ENCODE data around the gene DLG1. TPM values are rescaled to one million over a fixed set of nuclear protein-coding genes. Genes with fewer than 3 reads are reported as not detected.

DLG1 gene
- total RNA-seq, 1 experiment from 2014 or later, result 55.2 TPM

DNA sequence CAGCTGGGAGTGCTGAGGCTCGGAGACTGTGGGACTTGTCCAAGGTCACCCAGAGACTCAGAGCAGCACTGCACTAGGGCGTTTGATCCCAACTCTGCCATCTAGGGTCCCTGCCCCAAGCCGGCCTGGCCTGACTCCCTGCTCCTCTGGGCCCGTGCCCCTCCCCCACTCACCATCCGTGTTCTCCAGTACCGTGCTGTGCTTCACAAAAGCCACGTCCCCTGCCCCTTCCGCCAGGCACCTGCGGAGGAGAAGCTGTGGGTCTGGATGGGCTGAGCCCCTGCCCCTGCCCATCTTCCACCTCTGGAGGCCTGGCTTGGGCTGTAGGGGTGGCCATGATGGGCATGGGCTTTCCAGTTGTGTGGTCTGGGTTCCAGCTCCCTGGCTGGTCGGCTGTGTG is 277.2 kb downstream of the DLG1 start:
- no peak for DNase-seq (ENCODE audit: low read depth)

DNA sequence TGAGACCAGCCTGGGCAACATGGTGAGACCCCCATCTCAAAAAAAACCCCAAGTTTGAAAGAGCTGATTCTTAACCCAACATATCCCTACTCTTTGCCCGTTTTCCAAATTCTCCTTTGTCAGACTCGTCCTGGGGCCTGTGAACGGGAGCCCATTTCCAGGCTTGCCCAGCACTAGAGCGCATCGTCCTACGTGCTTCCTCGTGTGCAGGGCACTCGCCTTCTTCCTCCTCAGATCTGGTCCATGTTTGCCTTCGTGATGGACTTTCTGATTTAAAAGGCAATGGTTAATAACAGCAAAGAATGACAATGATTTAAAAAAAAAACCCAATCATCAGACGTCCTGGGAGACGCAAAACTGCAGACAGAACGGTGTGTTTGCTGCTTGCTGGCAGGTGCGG is 278.9 kb downstream of the DLG1 start:
- DNase-seq (ENCODE audit: low read depth), result no peak

DNA sequence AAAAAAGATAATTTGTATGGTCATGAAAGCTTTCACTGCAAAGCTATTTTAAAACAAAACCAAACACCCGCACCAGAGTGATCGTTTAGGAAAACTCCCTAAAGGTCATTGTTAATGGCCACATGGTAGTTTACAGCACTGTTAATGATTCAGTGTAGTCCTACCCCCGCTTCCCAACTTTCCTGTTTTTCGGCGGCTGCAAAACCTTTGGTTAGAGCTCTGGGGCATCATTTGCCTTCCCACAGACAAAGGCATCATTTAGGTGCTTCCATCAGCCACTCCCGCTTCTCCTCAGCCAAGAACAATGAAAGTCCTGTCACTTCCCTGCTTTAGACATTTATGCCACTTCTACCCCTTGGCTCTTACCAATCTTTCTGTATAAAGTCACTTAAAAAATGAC is 279.4 kb downstream of the DLG1 start:
- DNase-seq (ENCODE audit: low read depth), result no peak

DNA sequence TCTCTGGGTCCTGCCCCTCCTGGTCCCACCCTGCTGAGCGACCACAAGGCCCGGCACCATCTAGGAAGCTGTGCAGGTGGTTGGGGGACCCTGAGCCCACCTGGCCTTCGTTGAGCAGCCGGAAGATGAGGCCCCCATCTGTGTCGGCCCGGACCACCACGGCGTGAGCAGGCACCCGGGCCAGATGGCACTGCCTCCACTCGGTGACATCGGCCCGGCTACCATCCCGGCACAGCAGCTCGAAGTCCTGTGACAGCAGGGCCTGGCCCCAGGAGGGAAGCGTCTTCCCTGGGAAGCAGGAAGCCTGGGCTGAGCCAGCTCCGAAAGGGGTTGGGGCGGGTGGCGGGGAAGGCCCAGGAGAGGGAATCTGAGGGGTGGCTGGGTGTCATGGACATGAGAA is 281.4 kb downstream of the DLG1 start:
- no peak for DNase-seq (ENCODE audit: low read depth)

DNA sequence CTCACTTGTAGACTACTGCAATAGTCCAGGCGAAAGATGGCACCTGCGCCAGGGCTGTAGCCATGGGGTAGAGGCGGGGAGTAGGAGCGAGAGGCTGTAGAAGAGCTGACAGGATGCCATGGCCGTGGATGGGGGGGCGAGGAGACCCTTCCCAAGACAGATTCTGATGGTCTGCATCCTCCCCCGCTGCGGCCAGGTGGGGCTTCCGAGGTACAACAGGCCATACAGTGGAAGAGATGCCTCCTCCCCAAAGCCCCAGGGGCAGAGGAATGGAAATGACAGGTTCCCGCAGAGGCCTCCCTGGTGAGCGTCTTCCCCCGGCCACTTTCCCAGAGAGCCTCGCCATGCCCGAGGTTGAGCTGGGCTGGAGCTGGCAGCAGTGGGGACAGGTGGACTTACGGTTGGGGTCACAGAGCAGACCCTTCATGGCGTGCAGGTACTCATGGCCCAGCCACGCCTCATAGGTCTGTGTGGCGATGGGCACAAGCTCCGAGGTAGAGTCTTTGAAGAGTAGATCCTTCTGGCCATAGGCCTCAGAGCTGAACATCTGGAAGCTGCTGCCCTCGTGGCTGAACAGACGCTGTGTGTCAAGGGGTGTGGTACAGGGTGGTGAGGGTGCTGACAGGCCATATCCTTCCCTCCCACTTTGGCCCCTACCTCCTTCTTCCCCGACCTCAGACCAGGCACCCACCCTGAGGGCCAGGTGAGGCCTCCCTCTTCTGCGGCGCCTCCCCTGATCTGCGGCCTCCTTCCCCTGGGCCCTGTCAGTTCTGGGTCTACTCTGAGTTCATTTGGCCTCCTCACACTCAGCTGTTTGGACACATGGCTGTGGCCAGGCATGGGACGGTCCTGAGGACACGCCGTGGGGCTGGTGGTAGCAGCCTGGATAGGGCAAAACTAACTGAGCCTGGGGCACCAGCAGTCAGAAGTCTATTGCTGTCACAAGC is 282.3 kb downstream of the DLG1 start:
- DNase-seq (ENCODE audit: low read depth), result no peak

DNA sequence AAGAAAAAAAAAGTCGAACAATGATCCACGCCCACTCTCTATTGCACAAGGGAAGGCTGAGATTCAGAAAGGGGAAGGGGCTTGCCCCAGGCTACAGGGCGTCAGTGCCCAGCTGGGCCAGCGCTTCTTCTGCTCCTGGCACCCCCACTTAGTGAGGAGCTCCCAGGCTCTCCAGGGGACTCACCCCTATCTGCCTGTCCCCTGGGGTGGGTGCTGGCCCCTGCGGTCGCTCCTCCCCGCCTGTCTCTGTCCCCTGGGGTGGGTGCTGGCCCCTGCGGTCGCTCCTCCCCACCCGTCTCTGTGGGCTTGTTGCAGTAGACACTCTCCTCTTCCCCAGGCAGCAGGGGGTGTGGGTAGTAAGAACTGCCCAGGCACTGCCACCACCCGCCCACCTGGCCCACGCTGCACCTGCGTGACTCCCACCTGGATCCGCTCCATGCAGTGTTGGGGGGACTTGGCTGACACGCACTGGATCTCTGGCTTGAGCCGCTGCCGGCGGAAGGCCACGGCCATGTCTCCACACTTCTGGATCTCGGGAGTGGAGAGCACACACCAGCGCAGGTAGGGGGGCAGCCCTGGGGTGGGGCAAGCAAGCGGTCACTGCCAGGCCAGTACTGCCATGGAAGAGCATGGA is 283.4 kb downstream of the DLG1 start:
- no peak for DNase-seq (ENCODE audit: low read depth)

DNA sequence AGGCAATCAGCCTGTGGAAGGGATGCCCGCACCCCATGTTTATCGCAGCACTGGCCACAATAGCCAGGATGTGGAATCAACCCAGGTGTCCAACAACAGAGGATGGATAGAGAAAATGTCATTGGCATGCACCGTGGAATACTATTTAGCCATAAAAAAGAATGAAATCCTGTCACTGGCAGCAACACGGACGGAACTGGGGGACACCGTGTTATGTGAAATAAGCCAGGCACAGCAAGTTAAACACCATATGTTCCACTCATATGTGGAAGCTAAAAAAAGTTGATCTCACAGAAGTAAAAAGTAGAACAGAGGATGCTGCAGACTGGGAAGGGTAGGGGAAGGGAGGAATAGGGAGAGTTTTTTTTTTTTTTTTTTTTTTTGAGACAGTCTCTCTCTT is 284.4 kb downstream of the DLG1 start:
- DNase-seq (ENCODE audit: low read depth), result no peak

DNA sequence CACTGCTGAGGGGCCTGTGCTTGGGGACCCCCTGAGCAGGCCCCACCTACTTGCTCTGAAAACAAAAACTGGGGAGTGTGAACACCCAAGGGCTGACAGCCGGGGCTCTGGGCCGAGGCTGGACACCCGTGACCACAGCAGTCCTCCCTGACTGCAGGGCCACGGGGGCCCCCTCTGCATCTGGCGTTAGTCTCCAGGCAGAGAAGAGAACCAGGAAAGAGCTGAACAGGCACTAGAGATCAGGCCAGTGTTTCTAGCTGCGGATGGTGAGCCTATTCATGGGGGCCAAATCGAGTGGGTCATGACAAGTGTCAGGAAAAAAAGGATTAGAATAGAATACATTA is 285.9 kb downstream of the DLG1 start:
- no peak for DNase-seq (ENCODE audit: low read depth)

DNA sequence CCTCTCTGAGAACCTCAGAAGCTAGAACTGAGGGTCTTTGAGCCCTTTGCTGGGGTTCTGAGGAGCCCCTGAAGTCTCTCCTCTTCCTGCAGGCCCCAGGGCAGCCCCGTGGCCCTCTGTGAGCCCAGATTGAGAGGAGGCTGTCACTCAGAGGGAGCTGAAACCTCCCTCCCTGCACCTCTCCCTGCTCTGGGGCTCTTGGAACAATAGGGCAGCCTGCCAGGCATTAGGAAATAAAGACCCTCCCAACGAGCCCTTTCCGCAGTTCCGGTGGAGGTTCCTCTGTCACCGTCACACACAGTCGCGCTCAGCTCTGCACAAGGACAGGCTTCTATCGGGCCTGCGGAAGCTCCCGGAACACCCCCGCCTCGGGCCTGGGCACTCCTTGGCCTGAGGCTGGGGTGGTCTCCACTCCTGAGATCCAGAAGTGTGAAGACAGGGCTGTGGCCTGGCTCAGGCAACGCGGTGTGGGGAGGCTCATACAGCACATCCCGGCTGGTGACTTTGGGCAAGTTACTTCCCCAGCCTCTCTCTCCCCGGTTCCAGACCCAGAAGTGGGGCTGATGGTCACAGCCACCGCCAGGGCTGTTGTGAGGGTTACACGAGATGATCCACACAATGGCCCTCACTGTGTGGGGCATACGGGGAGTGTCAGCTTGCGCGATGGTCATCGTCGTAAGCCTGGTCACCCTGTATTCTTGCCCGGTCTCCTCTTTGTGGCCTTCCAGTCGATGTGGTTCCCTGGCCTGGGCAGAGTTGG is 286.5 kb downstream of the DLG1 start:
- no peak for DNase-seq (ENCODE audit: low read depth)

DNA sequence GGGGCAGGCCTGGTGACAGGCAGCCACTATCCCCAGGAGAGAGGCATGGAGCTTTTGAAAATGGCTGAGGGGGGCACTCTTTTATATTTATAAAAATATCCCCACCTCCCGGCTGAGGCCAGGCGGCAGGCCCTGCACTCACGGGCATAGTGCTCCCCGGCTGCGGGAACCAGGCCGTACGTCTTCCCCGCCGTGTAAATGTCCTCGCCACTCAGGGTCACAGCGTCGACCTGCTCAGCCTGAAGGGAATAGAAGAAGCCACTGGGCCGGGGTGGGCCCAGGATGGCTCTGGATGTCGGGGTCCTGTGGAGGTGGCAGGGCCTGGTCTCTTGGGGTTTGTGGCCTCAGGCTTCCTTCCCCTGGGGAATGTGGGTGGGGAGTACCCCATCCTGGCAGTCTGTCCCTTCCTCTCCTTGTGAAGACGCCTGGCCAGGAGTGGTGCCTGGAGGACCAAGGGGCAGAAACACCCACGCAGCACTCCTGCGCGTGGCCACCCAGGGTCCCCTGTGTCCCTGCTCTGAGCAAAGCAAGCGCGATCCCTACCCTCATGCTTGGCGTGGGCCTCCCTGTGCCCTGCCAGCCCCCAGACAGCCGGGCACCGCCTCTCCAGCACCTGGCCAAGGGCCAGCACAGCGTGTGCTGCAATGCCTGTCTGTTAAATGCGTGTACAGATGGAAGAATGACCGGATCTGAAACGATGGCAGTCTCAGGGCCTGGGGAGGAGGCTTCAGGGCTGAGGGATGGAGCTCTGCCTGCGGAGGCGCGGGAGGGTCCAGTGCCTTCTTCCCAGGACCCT is 287.7 kb downstream of the DLG1 start:
- DNase-seq (ENCODE audit: low read depth), result no peak

DNA sequence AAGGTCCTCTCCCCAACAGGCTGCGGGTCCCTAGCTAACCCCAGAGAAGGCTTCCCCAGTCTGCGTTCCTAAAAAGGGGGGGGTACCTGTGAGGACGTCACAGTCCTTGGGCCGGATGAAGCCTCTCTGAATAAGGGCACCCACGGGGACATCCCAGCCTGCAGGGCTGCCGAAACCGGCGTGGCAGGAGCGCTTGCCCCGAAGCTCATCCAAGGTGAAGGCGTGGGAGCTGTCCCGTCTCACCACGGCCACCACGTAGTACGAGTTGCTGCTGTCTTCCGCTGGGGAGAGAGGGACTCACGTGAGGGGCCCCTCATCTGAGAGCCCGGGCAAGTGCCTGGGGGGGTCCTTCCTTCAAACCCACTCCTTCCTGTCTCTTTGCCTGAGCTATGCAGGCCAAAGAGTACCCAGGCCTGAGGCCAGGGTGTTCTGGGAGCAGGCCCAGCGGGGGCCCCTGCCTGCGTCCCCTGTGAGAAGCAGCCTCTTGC is 288.8 kb downstream of the DLG1 start:
- DNase-seq (ENCODE audit: low read depth), result no peak

DNA sequence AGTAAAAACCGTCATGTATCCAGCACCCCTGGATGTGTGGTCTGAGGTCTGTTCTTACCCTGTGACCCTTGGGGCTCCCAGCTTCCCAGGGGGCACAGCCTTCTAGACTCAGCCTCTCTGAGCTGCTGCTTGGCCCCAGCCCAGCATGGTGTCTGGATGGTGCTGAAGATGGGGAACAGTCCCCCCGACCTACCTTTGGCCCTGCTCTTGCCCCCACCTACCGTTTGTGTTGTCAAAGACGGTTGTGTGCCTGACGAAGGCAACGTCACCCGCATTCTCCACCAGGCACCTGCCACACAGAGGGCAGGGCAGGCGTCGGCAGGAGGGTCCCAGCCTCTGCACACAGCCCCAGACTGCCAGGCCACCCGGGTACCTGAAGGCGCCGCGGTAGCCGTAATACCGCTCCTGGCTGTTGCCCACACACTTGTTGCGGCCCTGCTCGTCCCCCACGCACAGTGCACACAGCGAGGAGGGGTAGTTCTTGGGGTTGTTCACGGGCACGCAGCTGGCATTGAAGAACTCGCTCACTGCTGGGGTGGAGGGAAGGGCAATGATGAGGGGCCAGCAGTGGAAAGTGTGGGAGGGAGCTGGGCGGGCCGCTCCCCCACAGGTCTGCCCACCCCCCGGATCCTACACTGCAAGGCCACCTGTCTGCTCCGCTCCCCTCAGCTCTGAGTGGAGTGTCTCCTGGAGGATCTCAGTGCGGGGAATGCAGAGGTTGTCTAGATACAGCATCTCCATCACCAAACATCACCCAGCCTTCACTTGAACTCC is 289.8 kb downstream of the DLG1 start:
- no peak for DNase-seq (ENCODE audit: low read depth)

DNA sequence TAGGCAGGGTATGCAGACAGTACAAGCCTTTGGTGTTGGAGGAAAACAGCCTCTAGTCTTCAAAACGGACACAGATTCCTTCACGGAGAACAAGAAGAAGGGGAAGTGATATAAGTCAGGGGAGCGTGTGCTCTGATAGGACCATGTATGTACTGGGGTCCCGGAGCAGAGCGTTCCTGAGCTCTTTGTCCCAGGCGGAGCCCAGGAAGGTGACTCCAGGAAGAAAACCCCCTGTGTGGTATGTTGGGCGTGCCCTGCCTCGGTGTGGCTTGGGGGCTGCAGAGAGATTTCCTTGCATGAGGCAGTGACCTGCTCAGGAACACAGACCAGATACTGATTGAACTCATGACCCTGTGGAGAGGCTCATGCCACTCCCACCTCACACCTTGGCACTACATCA is 290.5 kb downstream of the DLG1 start:
- no peak for DNase-seq (ENCODE audit: low read depth)

DNA sequence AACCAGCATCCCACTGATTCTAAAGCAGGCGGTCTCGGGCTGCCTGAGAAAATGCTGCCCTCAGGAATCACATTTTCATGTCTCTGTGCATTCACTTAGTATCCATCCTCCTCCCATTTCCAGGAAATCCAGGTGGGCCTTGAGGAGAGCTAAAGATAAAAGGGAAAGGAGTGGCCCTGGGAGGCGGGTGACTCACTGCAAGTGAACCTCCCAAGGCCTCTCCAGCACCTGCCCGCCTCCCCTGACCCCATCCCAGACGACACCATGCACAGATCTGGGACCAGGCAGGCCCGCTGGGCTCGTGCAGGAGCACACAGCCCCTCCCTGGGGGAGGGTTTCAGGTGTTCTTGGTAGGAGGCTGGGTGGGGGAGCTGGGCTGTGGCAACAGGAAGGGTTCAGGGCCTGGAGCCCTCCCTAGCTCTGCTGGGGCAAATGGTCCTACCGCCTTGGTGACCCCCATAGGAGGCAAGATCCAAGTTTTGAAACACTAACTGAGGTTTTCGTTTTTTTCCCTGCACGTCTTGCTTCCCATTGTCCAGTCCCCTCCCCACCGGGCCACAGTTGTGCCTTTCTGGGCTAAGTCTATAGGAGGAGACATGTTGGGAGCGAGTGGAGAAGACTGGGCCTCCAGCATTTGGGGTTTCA is 291.0 kb downstream of the DLG1 start:
- no peak for DNase-seq (ENCODE audit: low read depth)

DNA sequence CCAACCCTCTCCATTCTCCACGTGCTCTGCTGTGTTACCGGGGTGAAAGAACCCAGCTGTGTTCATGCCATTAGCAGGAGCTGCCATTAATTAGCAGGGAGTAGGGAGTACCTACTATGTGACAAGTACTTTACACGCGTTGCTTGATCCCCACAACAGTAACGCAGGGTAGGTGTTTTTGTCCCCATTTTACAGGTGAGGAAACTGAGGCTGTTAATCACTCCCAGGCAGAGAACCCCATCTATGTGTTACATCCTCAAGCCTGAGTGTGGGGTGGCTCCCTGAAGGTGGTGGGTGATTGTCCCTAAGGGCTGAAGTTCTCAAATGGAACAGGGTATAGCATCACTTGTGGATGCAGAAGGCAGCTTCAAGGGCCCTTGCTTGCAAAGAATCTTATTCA is 291.6 kb downstream of the DLG1 start:
- no peak for DNase-seq (ENCODE audit: low read depth)

DNA sequence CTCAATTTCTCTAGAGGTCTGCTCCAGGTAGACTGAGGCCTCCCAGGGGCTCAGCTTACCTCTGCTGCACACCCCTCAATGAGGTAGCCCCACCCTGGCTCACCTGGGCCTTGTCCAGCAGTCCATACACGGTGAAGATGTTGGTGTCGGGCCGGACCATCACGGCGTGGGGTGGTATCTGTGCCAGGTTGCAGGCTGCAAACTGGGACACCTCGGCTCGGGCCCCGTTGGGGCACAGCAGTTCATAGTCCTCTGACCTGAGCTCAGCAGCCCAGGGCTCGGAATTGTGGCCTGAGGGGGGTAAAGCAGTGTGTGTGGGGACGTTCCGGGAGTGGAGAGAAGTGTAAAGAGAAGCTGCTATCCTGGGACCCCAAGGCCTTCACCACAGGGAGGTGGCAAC is 292.0 kb downstream of the DLG1 start:
- no peak for DNase-seq (ENCODE audit: low read depth)

DNA sequence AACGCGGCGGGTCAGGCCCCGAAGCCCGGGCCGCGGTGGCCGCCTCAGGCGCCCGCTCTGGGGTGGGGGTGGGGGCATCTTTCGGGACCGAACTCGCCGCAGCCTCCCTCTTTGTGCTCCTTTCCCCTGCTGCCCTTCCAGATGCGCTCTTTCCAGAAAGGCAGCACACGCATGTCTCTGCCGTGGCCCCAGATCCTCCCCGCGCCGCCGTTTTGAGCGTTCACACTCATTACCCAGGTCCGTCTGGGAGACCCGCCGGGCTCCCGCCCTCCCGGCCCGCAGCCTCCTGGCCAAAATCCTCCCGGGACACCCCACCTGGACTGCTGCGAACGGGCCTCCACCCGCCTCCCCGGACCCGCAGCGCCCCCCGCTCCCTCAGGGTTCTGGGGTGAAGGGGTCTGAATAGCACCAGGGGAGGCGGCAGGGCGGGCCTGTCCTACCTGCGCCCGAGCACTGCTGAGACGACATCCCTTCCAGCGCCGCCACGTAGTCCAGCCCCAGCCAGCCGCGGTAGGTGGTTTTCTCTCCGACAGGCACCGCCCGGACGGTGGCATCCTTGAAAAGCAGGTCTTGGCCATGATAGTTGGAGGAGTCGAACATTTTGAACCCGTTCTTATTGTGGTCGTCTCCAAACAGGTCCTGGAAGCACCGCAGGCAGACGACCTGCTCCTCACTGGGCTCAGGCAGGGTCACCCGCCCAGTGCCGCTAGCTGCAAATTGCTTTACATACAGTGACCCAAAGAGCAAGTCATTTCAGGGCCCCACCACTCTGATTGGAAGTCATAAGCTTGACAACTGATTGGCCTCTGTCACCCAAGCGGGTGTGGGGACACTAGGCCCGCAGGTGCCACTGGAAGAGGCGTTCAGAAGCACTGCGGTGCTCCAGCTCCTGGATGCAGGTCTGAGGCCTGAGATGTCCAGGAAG is 294.7 kb downstream of the DLG1 start:
- no peak for DNase-seq (ENCODE audit: low read depth)

DNA sequence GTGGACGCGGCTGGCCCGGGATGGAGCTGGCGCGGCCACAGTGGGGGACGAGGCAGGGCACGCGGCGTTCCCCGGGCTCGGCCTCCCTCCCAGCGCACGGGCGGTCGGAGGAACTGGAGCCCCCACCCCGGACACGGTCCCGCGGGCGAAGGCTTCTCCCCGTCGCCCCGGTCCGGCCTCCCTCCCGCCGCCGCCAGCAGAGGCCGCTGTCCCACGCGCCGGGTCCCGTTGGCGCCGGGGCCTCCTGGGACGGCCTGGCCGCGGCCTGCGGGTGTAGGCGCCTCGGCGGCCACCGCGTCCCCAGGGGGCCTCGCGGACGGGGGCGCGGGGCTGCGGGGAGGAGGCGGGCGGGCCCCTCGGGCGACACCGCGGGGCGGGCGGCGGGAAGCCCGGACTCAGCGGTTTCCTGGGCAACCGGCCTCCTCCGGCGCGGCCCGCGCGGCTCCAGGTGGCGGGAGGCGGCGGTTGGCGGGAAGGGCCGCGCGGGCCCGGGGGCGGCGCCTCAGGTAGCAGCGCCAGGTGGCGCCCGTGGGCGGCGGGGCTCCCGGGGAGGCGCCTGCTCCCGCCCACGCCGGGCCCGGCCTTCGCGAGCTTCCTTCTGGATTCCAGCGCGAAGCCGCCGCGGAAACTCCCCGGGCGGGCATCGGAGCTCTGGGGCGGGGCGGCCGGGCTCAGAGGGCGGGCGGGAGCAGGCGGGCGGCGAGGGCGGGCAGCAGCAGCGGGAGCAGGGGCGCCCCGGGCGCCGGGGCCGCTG is 295.5 kb downstream of the DLG1 start:
- DNase-seq (ENCODE audit: low read depth), result no peak

Measured in HT1080 (cell line).